Measurements from ENCODE around the gene ZNF569. TPM values are rescaled to one million over a fixed set of nuclear protein-coding genes. Genes with fewer than 3 reads are reported as not detected.
"Not testable (repeated sequence)": the region's sequence is repeated elsewhere in the genome, so short reads cannot be mapped to it uniquely, and the experiment has no call there.

The ZNF569 gene
- total RNA-seq, 1 donor from 2014 or later = 5.5 TPM

DNA sequence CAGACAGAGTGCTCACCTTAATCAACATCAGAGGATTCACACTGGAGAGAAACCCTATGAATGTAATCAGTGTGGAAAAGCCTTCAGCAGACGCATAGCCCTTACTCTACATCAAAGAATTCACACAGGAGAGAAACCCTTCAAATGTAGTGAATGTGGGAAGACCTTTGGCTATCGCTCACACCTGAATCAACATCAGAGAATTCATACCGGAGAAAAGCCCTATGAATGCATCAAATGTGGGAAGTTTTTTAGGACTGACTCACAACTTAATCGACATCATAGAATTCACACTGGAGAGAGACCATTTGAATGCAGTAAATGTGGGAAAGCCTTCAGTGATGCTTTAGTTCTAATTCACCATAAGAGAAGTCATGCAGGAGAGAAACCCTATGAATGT lies 78.0 kb downstream of the ZNF569 start:
- no peak for DNase-seq
- Histone ChIP-seq H3K36me3 (peaks cover 31% of the 10 kb centered on the region), H3K4me1 (no peaks in the 10 kb centered on the region), H3K27ac (no peak overlapping the region), H3K4me3 (no peak overlapping the region), H3K27me3 (ENCODE audit: low read depth) (no peaks in the 10 kb centered on the region), H3K9me3 (peaks cover 100% of the 10 kb centered on the region)
- intact Hi-C loops (cut with DNase I) = no loop called here
- ATAC-seq = no peak
- TF ChIP-seq, protein P1, sequence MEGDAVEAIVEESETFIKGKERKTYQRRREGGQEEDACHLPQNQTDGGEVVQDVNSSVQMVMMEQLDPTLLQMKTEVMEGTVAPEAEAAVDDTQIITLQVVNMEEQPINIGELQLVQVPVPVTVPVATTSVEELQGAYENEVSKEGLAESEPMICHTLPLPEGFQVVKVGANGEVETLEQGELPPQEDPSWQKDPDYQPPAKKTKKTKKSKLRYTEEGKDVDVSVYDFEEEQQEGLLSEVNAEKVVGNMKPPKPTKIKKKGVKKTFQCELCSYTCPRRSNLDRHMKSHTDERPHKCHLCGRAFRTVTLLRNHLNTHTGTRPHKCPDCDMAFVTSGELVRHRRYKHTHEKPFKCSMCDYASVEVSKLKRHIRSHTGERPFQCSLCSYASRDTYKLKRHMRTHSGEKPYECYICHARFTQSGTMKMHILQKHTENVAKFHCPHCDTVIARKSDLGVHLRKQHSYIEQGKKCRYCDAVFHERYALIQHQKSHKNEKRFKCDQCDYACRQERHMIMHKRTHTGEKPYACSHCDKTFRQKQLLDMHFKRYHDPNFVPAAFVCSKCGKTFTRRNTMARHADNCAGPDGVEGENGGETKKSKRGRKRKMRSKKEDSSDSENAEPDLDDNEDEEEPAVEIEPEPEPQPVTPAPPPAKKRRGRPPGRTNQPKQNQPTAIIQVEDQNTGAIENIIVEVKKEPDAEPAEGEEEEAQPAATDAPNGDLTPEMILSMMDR (IDR thresholded peaks at IDR 0.05) = no peak

DNA sequence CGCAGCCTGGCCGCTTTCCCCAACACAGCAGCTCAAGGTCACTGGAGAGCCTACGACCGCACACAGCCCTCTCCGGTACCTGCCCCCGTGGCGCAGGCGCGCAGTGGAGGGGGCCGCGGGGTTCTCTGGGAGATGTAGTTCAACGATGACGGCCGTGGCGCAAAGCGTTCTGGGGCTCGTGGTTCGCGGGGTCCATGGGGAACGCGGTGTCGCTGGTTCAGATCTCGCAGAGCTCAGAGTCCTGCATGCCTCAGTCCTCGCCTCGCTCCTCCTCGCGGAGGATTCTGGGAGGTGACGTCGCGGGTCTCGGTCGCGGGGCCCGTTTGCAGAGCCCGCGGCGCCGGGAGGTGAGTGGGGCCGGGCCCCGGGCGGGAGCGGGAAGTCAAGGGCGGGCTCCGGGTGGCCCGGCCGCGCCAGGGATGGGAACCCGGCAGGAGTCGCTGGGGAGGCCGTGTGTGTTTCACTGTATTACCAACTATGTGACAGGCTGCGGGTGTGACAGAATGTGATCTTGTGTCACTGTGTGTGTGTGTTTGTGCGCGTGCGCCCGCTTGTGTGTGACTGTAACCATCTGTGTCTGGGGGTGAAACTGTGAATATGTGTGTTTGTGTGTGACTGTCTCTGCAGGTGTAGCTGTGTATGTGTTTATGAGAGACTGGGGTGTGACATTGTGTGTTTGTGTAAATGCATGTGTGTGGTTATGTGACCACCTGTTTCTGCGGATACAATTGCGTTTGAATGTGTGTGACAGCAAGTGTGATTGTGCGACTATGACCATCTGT lies 96.2 kb downstream of the ZNF569 start, which contains the start of gene ZNF527:
Gene ZNF527 (plus strand): TSS at position 220 of the 782 bp plus-strand sequence. CDS start 3,100 bp downstream, outside the sequence.
- ATAC-seq = peak; percentile 99 to 100
- TF ChIP-seq, protein P1 (IDR thresholded peaks at IDR 0.05) = no peak
- intact Hi-C loops (cut with DNase I) = no loop called here

DNA sequence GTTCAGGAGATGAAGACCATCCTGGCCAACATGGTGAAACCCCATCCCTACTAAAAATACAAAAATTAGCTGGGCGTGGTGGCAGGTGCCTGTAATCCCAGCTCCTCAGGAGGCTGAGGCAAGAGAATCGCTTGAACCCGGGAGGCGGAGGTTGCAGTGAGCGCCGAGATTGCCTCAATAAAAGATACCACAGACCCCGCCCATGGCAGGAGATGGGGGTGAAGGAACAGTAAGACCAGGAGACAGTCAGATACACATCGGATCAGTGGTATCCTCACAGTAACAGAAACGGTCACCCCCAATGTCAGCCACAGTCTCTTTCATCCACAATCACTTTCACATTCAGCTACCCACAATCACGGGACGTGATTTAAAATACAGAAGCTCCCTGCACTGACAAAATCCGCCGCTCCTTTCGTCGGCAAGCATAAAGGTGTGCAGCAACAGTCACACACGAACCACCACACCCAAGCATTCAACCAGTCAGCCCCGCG lies 96.8 kb downstream of the ZNF569 start:
- Histone ChIP-seq H3K9me3 (peaks cover 30% of the 10 kb centered on the region), H3K4me3 (peak overlapping the region; percentile 60), H3K4me1 (peaks cover 17% of the 10 kb centered on the region), H3K36me3 (peaks cover 16% of the 10 kb centered on the region), H3K27ac (peak overlapping the region; percentile 83)
- H3K27me3 ChIP-seq (ENCODE audit: low read depth); intact Hi-C loops (cut with DNase I); DNase-seq: not testable (repeated sequence)
- peak; percentile 38 to 46 for ATAC-seq

More for the DNA sequence above, 96.2 kb downstream of the ZNF569 start, which contains the start of gene ZNF527:
- peaks cover 28% of the 10 kb centered on the region for H3K9me3 ChIP-seq
- H3K36me3 ChIP-seq = peaks cover 23% of the 10 kb centered on the region
- H3K27me3 ChIP-seq (ENCODE audit: low read depth) = no peaks in the 10 kb centered on the region
- peak within 1 kb of the TSS; percentile 83 for H3K27ac ChIP-seq
- H3K4me1 ChIP-seq = peaks cover 17% of the 10 kb centered on the region
- peak within 1 kb of the TSS; percentile 60 for H3K4me3 ChIP-seq
- peak; percentile 98 for DNase-seq

DNA sequence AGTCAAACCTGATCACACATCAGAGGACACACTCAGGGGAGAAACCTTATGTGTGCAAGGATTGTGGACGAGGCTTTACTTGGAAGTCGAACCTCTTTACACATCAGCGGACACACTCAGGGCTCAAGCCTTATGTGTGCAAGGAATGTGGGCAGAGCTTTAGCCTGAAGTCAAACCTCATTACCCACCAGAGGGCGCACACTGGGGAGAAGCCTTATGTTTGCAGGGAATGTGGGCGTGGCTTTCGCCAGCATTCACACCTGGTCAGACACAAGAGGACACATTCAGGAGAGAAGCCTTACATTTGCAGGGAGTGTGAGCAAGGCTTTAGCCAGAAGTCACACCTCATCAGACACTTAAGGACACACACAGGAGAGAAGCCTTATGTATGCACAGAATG lies 104.5 kb downstream of the ZNF569 start:
- H3K4me1 ChIP-seq = no peaks in the 10 kb centered on the region
- peaks cover 59% of the 10 kb centered on the region for H3K36me3 ChIP-seq
- intact Hi-C loops (cut with DNase I) = no loop called here
- H3K9me3 ChIP-seq = peaks cover 53% of the 10 kb centered on the region
- H3K4me3 ChIP-seq = no peak overlapping the region
- H3K27me3 ChIP-seq (ENCODE audit: low read depth) = no peaks in the 10 kb centered on the region
- TF ChIP-seq, protein P1 (IDR thresholded peaks at IDR 0.05) = no peak
- no peak overlapping the region for H3K27ac ChIP-seq
- peak in 1 of 2 donors; percentile 19 for ATAC-seq
- no peak for DNase-seq

DNA sequence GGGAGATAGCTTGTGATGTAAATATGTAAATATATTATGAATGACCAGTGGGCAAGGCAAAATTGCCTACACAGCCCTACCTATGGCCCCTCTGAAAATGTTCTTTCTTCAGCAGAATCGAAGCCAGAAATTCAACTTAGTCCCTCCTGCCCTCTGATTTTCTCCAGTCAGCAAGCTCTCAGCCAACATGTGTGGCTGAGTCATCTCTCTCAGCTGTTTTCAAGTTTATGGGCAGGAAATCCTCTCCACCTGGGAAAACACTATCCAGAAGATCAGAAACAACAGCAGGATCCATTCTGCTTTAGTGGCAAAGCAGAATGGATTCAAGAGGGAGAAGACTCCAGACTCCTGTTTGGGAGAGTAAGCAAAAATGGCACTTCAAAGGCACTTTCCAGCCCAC lies 105.2 kb downstream of the ZNF569 start:
- Histone ChIP-seq H3K27ac (no peak overlapping the region), H3K4me3 (no peak overlapping the region), H3K27me3 (ENCODE audit: low read depth) (no peaks in the 10 kb centered on the region), H3K4me1 (no peaks in the 10 kb centered on the region), H3K36me3 (peaks cover 59% of the 10 kb centered on the region), H3K9me3 (peaks cover 58% of the 10 kb centered on the region)
- TF ChIP-seq, protein P1 (IDR thresholded peaks at IDR 0.05) = no peak
- ATAC-seq (no peak), DNase-seq (no peak)
- intact Hi-C loops (cut with DNase I) = no loop called here

Other genes starting within 250 kb of the ZNF569 start
- gene ZNF383, start 249.2 kb downstream of the ZNF569 start, total RNA-seq = 12.0 TPM
- gene ZNF527, start 96.3 kb downstream of the ZNF569 start, total RNA-seq = 4.9 TPM
- 5.8 TPM for gene ZNF570, start 1.9 kb upstream of the ZNF569 start, total RNA-seq
- gene ZNF793, start 39.5 kb upstream of the ZNF569 start, total RNA-seq = 2.0 TPM
- 4.8 TPM for gene ZNF571, start 127.3 kb upstream of the ZNF569 start, total RNA-seq
- 4.6 TPM for gene ZNF540, start 127.4 kb upstream of the ZNF569 start, total RNA-seq
- 11.2 TPM for gene ZFP30, start 188.0 kb upstream of the ZNF569 start, total RNA-seq